Esophagus (tissue), 2 donors: Measurements from ENCODE around the gene RPH3AL. TPM values are rescaled to one million over a fixed set of nuclear protein-coding genes. Genes with fewer than 3 reads are reported as not detected.

ENCODE experiments used
- H3K27ac ChIP-seq, 2 donors: one replicate each; pipeline ENCODE4 v1.5.1; 2013; ENCODE audit warnings: low read depth in 2 of 2, mild to moderate bottlenecking in 2 of 2, inconsistent platforms in 1 of 2, low read length in 1 of 2, moderate library complexity in 1 of 2
- H3K27me3 ChIP-seq, 2 donors: one replicate each; pipeline ENCODE4 v1.6.1; 2013; ENCODE audit warnings: low read length in 2 of 2, control low read depth in 1 of 2, mild to moderate bottlenecking in 1 of 2; ENCODE audit not compliant: insufficient read depth in 2 of 2, control insufficient read depth in 1 of 2
- H3K36me3 ChIP-seq, 2 donors: one replicate each; pipeline ENCODE4 v1.6.1; 2013; ENCODE audit warnings: low read length in 1 of 2; ENCODE audit not compliant: control insufficient read depth in 2 of 2, insufficient read depth in 2 of 2
- H3K4me1 ChIP-seq, 2 donors: one replicate each; pipeline ENCODE4 v1.6.1; 2013; ENCODE audit warnings: low read length in 1 of 2; ENCODE audit not compliant: control insufficient read depth in 2 of 2, insufficient read depth in 2 of 2
- H3K4me3 ChIP-seq, 2 donors: one replicate each; pipeline ENCODE4 v1.5.1; 2013; ENCODE audit warnings: low read length in 2 of 2, mild to moderate bottlenecking in 2 of 2, low read depth in 1 of 2, moderate library complexity in 1 of 2
- H3K9me3 ChIP-seq, 2 donors: one replicate each; pipeline ENCODE4 v1.6.1; 2013; ENCODE audit warnings: mild to moderate bottlenecking in 2 of 2, low read depth in 1 of 2, low read length in 1 of 2, moderate library complexity in 1 of 2; ENCODE audit not compliant: control insufficient read depth in 2 of 2, insufficient read depth in 1 of 2
- WGBS, 2 donors: extraction: QIAGEN DNeasy Blood & Tissue Kit; methylation state at CpG; one replicate each; pipeline ENCODE4 v1.1.7; 2013; 5-methylcytosine and 5-hydroxymethylcytosine counted together
- polyA plus RNA-seq, 2 donors: library from polyadenylated mRNA; stranded (reverse); fragments of 200-250 nt; gene quantifications; one replicate each; pipeline ENCODE4 v1.2.3, GENCODE V29; 2013
- donor health status: healthy with polysubstance abuse.
- donor health status: Bipolar disorder and iron deficiency.

Gene RPH3AL
- polyA plus RNA-seq, 2 donors: 3.2 to 6.1 TPM

GRCh38 chr17:388087-388486 lies 35.5 kb upstream of the RPH3AL start:
- Histone ChIP-seq H3K27me3 (no peaks in the 10 kb centered on the region), H3K4me3 (no peak overlapping the region), H3K36me3 (no peaks in the 10 kb centered on the region), H3K4me1 (peaks cover 3% of the 10 kb centered on the region in 2 donors), H3K27ac (no peak overlapping the region), H3K9me3 (no peaks in the 10 kb centered on the region)
- 95 to 96% methylated on average over 10 of the region's 10 CpGs for WGBS, 2 donors

- H3K36me3 ChIP-seq: no peaks in the 10 kb centered on the region
- peaks cover 3% of the 10 kb centered on the region in 2 donors for H3K4me1 ChIP-seq
- WGBS, 2 donors: 13 to 20% methylated on average over 37 to 57 of the region's 57 CpGs
- no peaks in the 10 kb centered on the region for H3K27me3 ChIP-seq
- peak overlapping the region; percentile 43 to 61 for H3K4me3 ChIP-seq
- H3K27ac ChIP-seq: peak overlapping the region in 1 of 2 donors; percentile 50
- H3K9me3 ChIP-seq: no peaks in the 10 kb centered on the region
Measured at GRCh38 chr17:386141-386876, 33.7 kb upstream of the RPH3AL start.

GRCh38 chr17:385836-386140 lies 33.2 kb upstream of the RPH3AL start:
- 0% methylated on average over 13 to 42 of the region's 42 CpGs for WGBS, 2 donors
- H3K27me3 ChIP-seq: no peaks in the 10 kb centered on the region

GRCh38 chr17:385178-385835 lies 32.7 kb upstream of the RPH3AL start:
- no peaks in the 10 kb centered on the region for H3K9me3 ChIP-seq
- 1 to 2% methylated on average over 58 to 70 of the region's 70 CpGs for WGBS, 2 donors
- H3K27me3 ChIP-seq: no peaks in the 10 kb centered on the region
- H3K4me3 ChIP-seq: peak overlapping the region; percentile 40 to 61
- no peaks in the 10 kb centered on the region for H3K36me3 ChIP-seq
- H3K27ac ChIP-seq: peak overlapping the region; percentile 43 to 50
- H3K4me1 ChIP-seq: peaks cover 3% of the 10 kb centered on the region in 2 donors

More at GRCh38 chr17:385836-386140, 33.2 kb upstream of the RPH3AL start:
- Histone ChIP-seq H3K9me3 (no peaks in the 10 kb centered on the region), H3K36me3 (no peaks in the 10 kb centered on the region), H3K27ac (peak overlapping the region in 1 of 2 donors; percentile 50), H3K4me3 (peak overlapping the region; percentile 43 to 61), H3K4me1 (peaks cover 3% of the 10 kb centered on the region in 2 donors)

- WGBS, 2 donors: 43 to 53% methylated on average over 30 to 37 of the region's 37 CpGs
- Histone ChIP-seq H3K27me3 (no peaks in the 10 kb centered on the region), H3K36me3 (no peaks in the 10 kb centered on the region), H3K4me3 (peak overlapping the region in 1 of 2 donors; percentile 40), H3K4me1 (peaks cover 3% of the 10 kb centered on the region in 2 donors), H3K27ac (peak overlapping the region in 1 of 2 donors; percentile 6), H3K9me3 (no peaks in the 10 kb centered on the region)
Measured at GRCh38 chr17:384622-385177, 32.1 kb upstream of the RPH3AL start.

- Histone ChIP-seq H3K36me3 (no peaks in the 10 kb centered on the region), H3K27ac (peak overlapping the region in 1 of 2 donors; percentile 6), H3K4me1 (peaks cover 3% of the 10 kb centered on the region in 2 donors), H3K27me3 (no peaks in the 10 kb centered on the region), H3K9me3 (no peaks in the 10 kb centered on the region), H3K4me3 (no peak overlapping the region)
- WGBS, 2 donors: 84 to 86% methylated on average over 19 of the region's 19 CpGs
Measured at GRCh38 chr17:383771-384621, 31.4 kb upstream of the RPH3AL start.

GRCh38 chr17:382644-383533 lies 30.3 kb upstream of the RPH3AL start:
- no peaks in the 10 kb centered on the region for H3K36me3 ChIP-seq
- H3K27ac ChIP-seq: no peak overlapping the region

GRCh38 chr17:381941-382643 lies 29.5 kb upstream of the RPH3AL start:
- H3K4me1 ChIP-seq: peaks cover 3% of the 10 kb centered on the region in 2 donors
- no peak overlapping the region for H3K4me3 ChIP-seq
- 87 to 88% methylated on average over 9 of the region's 9 CpGs for WGBS, 2 donors
- no peak overlapping the region for H3K27ac ChIP-seq
- no peaks in the 10 kb centered on the region for H3K36me3 ChIP-seq
- H3K9me3 ChIP-seq: no peaks in the 10 kb centered on the region
- no peaks in the 10 kb centered on the region for H3K27me3 ChIP-seq

More at GRCh38 chr17:382644-383533, 30.3 kb upstream of the RPH3AL start:
- Histone ChIP-seq H3K4me3 (no peak overlapping the region), H3K9me3 (no peaks in the 10 kb centered on the region), H3K27me3 (no peaks in the 10 kb centered on the region), H3K4me1 (peaks cover 3% of the 10 kb centered on the region in 2 donors)
- 68 to 69% methylated on average over 13 of the region's 13 CpGs for WGBS, 2 donors
